HG03469 (cell line): Measurements from ENCODE around the gene POU2F3.

Source experiments
- ATAC-seq: cut with Tn5 transposase; IDR thresholded peaks from one replicate; pipeline ENCODE4 v1.9.1; 2021; ENCODE audit warnings: mild to moderate bottlenecking, moderate library complexity, moderate number of reproducible peaks; ENCODE audit not compliant: unreplicated experiment

POU2F3 gene

GRCh38 chr11:120337355-120338106, 97.6 kb downstream of the POU2F3 start:
- ATAC-seq = no peak

DNA sequence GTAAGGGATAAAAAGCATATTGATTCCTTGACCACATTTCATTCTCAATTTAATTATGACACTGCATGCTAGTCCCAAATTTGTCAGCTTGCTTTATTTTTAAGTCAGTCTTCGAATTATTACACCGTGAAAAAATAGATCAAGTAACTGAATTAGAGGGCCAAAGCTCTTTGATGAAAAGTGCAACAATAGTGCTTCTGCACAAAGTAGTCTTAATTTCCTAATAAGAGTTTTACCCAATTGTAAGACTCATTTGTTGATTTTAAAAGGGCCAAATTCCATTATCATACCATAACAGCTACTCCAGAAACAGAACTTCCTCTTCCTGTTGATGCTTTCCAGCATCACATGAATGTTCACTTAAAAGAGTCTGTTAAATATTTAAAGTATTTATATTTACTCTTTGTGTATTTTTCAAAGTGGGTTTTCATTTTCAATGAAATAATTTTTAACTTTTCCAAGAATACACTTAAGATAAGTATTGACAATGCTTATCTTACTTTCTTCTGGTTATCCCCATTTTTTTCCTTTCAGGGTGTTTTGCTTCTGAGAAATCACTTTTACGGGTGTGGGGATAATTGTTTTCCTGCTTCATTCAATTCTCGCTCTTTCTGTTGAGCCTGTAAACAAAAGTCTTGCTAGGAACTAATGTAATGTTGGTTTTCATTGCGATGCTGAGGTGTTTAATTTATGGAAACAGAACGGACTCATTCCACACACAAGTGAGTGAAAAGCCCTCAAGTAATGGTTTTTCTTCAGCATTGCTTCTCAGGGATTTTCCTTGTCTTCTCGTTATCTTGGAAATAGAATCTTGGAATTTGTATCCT, 98.4 kb downstream of the POU2F3 start:
- no peak for ATAC-seq

DNA sequence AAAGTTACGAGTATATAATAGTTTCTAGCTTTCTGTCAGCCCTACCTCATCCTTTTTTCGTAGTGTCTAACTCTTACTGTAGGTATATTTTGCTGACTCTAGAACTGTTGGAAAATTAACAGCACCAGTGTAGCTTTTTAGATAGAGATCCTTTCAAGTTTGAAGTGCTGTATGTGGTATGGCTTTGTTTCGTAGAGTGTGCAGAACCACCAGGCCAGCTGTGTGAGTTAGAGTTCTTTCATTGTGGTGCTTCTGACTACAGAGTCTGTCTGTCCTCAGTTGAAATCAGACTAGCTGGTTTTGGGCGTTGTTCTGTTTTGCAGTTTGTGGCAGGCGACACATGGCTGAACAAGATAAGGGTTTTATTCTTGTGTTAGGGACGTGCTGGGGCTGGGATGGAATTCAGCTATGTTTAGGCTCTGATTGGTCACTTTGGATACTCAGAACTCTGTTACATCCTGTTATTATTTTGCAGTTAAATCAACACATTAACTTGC, 99.5 kb downstream of the POU2F3 start:
- no peak for ATAC-seq

- no peak for ATAC-seq
Measured at GRCh38 chr11:120340529-120340928, 100.6 kb downstream of the POU2F3 start.

DNA sequence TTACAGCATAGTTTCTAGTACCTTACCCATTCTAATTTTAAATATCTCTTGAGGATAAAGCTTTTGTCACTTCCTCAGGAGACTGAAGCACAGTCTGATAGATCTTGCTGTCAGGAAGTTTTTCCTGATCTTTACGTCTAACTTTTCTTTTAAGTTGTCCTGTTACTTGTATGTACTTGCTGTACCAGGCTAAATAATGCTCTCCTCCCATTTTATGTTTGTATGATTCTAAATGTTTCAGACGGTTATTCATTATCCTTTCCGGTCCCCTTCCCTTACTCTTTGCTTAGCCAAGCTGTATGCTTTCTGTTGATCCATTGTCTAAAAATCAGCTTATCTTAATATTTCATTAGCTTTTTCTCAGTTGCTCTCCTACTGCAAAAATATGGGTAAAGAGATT, 102.3 kb downstream of the POU2F3 start:
- no peak for ATAC-seq

- ATAC-seq = no peak
Measured at GRCh38 chr11:120342678-120343077, 102.7 kb downstream of the POU2F3 start.

- no peak for ATAC-seq
Measured at GRCh38 chr11:120343429-120343828, 103.5 kb downstream of the POU2F3 start.

GRCh38 chr11:120344302-120345004, 104.5 kb downstream of the POU2F3 start:
- ATAC-seq = peak; percentile 71

DNA sequence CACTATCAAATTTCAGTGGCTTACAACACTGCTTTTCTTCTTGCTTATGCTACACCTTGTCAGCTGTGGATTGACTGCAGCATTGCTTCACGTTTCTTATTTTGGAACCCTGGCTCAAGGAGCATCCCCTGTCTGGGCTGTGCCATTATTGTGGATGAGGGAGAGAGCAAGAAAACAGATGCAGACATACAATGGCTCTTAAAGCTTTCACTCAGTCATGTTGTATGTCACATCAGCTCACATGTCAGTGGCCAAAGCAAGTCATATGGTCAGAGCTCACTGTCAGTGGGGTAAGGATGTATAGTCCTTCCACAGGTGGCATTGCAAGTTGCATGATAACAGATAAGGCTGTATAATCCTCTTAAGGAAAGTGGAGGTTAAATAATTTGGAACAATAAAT, 106.3 kb downstream of the POU2F3 start:
- ATAC-seq = no peak

- no peak for ATAC-seq
Measured at GRCh38 chr11:120350637-120351036, 110.7 kb downstream of the POU2F3 start.

GRCh38 chr11:120352405-120352804, 112.5 kb downstream of the POU2F3 start:
- ATAC-seq = no peak

DNA sequence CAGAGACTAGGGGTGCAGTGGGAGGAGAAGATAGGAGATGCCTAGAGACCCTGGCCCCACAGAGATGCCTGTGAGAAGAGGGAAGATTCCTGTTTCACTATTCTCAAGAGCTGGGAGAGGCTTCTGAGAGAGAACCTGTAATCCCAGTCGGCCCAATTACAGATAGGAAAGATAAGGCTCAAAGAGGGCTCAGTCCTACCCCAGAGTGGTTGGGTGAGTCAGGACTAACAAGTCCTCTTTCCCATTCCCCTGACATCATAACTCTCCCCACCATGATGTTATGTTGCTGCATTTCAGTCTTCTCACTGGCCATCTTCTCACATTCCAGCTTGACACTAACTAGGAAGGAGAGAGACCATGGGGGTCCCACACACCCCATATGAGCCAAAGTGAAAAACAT, 114.1 kb downstream of the POU2F3 start:
- no peak for ATAC-seq

DNA sequence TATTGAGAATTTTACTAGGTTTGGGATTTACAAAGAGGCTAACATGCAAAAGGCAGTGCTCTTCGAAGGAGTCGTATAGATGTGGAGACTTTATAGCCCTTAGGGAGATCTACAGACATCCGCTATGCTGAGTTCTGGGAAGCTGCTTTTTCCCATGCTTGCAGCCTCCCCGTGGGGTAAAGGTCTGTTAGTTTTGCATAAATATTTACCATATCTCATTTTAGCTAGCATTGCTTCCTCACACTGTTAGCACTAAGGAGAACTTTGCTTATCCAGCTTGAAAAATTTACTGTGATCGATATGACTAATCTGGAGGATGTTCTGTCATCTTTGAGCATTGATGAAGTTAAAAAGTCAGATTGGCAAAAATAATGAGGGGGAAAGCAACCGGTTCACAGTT, 114.8 kb downstream of the POU2F3 start:
- no peak for ATAC-seq

GRCh38 chr11:120357620-120358019, 117.7 kb downstream of the POU2F3 start:
- ATAC-seq = no peak

DNA sequence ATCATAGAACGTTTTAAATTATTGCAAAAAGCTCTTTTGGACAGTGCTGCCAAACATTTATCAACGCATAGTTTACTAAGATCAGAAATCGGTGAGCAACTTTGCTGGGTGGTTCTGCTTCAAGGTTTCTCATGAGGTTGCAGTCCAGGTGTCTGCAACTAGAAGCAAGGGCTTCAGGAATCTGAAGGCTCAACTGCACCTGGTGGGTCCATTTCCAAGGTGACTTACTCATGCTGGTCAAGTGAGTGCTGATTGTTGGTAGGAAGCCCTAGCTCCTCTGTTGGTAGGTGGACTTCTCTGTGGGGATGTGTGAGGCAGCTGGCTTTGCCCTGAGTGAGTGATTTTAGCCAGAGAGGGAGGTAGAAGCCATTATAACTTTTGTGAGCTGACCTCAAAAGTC, 118.8 kb downstream of the POU2F3 start:
- no peak for ATAC-seq

DNA sequence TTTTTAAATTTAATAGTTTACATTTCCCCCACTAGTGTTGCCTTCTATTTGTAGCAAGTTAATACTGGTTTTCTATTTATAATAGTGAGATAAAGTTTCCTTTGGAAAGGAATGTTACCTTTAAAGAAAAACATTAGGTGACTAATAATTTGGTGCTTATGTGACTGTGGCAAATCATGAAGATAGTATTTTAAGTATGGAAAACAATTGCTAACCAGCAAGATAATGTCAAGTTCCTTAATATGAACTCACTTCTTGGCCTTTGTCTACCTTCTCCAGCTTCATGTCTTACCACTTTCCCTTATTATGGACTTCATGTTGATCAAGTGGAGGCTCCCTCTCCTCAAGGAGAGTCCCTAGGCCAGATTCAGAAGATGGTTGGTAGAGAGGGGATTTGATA, 123.5 kb downstream of the POU2F3 start:
- ATAC-seq = no peak

- no peak for ATAC-seq
Measured at GRCh38 chr11:120365512-120365911, 125.6 kb downstream of the POU2F3 start.
